ENCODE data around the gene NCKIPSD.

Gene NCKIPSD

GRCh38 chr3:48708481-48708889 is 22.8 kb upstream of the NCKIPSD start:
- TF ChIP-seq CTCF (IDR thresholded peaks at IDR 0.05; ENCODE audit: insufficient read depth, low read length, poor library complexity, severe bottlenecking): no peak
- H3K36me3 ChIP-seq (ENCODE audit: control insufficient read depth, insufficient read depth, low read length): peaks cover 19% of the 10 kb centered on the region
- H3K27me3 ChIP-seq (replicated peaks; ENCODE audit: control insufficient read depth, insufficient read depth, low read length): no peaks in the 10 kb centered on the region
- no peak overlapping the region for H3K4me3 ChIP-seq (replicated peaks; ENCODE audit: low read depth, low read length)
- no peak for DNase-seq (ENCODE audit: extremely low read depth, insufficient read length)

DNA sequence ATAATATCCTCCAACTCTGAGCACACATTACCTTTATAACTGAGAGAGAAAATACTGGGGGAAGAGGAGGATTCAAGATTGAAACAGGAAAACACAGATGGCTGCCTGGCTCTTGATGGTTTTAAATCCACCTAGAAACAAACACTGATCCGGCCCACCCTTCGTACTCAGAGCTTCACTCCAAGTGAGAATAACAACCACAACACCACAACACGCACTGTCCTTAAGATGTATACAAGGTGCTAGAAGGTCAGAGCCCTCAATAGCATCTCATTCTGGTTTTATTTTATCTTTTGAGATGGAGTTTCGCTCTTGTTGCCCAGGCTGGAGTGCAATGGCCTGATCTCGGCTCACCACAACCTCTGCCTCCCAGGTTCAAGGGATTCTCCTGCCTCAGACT is 21.4 kb upstream of the NCKIPSD start:
- Histone ChIP-seq H3K36me3 (ENCODE audit: control insufficient read depth, insufficient read depth, low read length) (peaks cover 16% of the 10 kb centered on the region), H3K4me3 (replicated peaks; ENCODE audit: low read depth, low read length) (no peak overlapping the region), H3K27me3 (replicated peaks; ENCODE audit: control insufficient read depth, insufficient read depth, low read length) (no peaks in the 10 kb centered on the region)
- no peak for DNase-seq (ENCODE audit: extremely low read depth, insufficient read length)
- no peak for TF ChIP-seq CTCF (IDR thresholded peaks at IDR 0.05; ENCODE audit: insufficient read depth, low read length, poor library complexity, severe bottlenecking)

DNA sequence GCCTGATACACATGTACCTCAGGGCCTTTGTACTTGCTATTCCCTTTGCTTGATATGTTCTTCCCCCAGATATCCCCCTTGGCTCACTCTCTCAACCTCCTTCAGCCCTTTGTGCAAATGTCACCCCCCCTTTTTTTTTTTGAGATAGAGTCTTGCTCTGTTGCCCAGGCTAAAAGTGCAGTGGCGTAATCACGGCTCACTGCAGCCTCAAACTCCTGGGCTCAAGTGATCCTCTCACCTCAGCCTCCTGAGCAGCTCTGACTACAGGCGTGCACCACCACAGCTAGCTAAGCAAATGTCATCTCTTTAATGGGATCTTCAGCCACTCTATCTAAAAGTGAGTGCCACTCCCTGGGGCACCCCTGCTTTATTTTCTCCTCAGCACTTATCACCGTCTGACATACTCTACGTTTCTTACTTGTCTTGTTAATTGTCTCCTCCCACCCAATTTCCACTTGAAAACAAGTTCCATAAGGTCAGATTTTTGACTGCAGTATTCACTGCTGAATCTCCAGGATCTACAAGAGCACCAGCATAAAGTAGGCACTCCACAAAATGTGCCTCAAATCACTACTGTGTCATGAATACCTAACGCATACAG is 16.7 kb upstream of the NCKIPSD start:
- H3K4me3 ChIP-seq (replicated peaks; ENCODE audit: low read depth, low read length): no peak overlapping the region
- no peak for DNase-seq (ENCODE audit: extremely low read depth, insufficient read length)
- peaks cover 17% of the 10 kb centered on the region for H3K36me3 ChIP-seq (ENCODE audit: control insufficient read depth, insufficient read depth, low read length)
- H3K27me3 ChIP-seq (replicated peaks; ENCODE audit: control insufficient read depth, insufficient read depth, low read length): no peaks in the 10 kb centered on the region
- TF ChIP-seq CTCF (IDR thresholded peaks at IDR 0.05; ENCODE audit: insufficient read depth, low read length, poor library complexity, severe bottlenecking): no peak

DNA sequence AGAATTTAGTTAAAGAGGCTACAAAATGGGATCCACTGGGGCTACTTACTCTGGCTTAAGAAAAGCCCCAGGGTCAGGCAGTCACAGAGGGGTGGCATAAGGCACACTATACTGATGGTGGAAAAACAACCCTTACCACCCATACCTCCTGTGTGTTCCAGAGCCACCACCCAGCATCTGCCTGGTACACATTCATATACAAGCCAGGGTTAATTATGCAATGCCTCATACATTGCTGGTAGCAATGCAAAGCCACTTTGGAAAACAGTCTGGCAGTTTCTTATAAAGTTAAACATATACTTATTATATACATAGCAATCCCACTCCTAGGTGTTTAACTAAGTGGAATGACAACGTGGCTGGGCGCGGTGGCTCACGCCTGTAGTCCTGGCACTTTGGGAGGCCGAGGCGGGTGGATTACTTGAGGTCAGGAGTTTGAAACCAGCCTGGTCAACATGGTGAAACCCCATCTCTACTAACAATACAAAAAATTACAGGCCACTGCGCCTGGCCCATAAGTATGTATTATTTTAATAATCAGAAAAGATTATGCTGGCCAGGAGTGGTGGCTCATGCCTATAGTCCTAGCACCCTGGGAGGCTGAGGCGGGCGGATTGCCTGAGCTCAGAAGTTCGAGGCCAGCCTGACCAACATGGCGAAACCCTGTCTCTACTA is 15.2 kb upstream of the NCKIPSD start:
- no peak for DNase-seq (ENCODE audit: extremely low read depth, insufficient read length)
- Histone ChIP-seq H3K27me3 (replicated peaks; ENCODE audit: control insufficient read depth, insufficient read depth, low read length) (no peaks in the 10 kb centered on the region), H3K4me3 (replicated peaks; ENCODE audit: low read depth, low read length) (no peak overlapping the region), H3K36me3 (ENCODE audit: control insufficient read depth, insufficient read depth, low read length) (peaks cover 10% of the 10 kb centered on the region)
- TF ChIP-seq CTCF (IDR thresholded peaks at IDR 0.05; ENCODE audit: insufficient read depth, low read length, poor library complexity, severe bottlenecking): no peak

GRCh38 chr3:48698891-48699290 is 13.2 kb upstream of the NCKIPSD start:
- Histone ChIP-seq H3K27me3 (replicated peaks; ENCODE audit: control insufficient read depth, insufficient read depth, low read length) (no peaks in the 10 kb centered on the region), H3K36me3 (ENCODE audit: control insufficient read depth, insufficient read depth, low read length) (peaks cover 18% of the 10 kb centered on the region), H3K4me3 (replicated peaks; ENCODE audit: low read depth, low read length) (no peak overlapping the region)
- no peak for TF ChIP-seq CTCF (IDR thresholded peaks at IDR 0.05; ENCODE audit: insufficient read depth, low read length, poor library complexity, severe bottlenecking)
- no peak for DNase-seq (ENCODE audit: extremely low read depth, insufficient read length)
